H1 (cell line): Measurements from ENCODE around the gene SH3RF3. TPM values are rescaled to one million over a fixed set of nuclear protein-coding genes. Genes with fewer than 3 reads are reported as not detected.

Source experiments
- CTCF ChIA-PET: fragments of 300-600 bp; sonication (Branson Sonifier 250); formaldehyde crosslinking; loops from one replicate; lab custom pipeline; 2021; ENCODE audit not compliant: partially characterized antibody; lab: Charles Lee
- POLR2A ChIA-PET: fragments of 300-600 bp; sonication (Branson Sonifier 250); formaldehyde crosslinking; loops from one replicate; lab custom pipeline; 2021; ENCODE audit warnings: inconsistent platforms; ENCODE audit not compliant: partially characterized antibody; lab: Charles Lee
- DNase-seq, 2 experiments: peaks; one replicate each; pipeline versions ENCODE4 v3.0.0 to v3.0.0-alpha.2; 2010 to 2022; ENCODE audit warnings: low spot score in 2 of 2, low read depth in 1 of 2, mixed read lengths in 1 of 2
- FAIRE-seq: peaks from 2 replicates; lab custom pipeline; 2011; peaks lifted over from hg19 to GRCh38; lab: Jason Lieb, UNC
- H2AFZ ChIP-seq: 2 replicates; pipeline ENCODE4 v1.8.1; 2012; ENCODE audit warnings: low read length, inconsistent platforms
- H2AK5ac ChIP-seq: 2 replicates; pipeline ENCODE4 v1.6.1; 2013; ENCODE audit warnings: low read depth, low read length
- H2BK120ac ChIP-seq: replicated peaks from 2 replicates; pipeline ENCODE3; 2013; ENCODE audit warnings: low read depth, low read length, inconsistent platforms
- H2BK12ac ChIP-seq: 2 replicates; pipeline ENCODE4 v1.6.1; 2013; ENCODE audit warnings: low read depth, low read length
- H2BK15ac ChIP-seq: 2 replicates; pipeline ENCODE4 v1.6.1; 2013; ENCODE audit warnings: low read length
- H2BK20ac ChIP-seq: 2 replicates; pipeline ENCODE4 v1.6.1; 2013; ENCODE audit warnings: low read length
- H2BK5ac ChIP-seq: 2 replicates; pipeline ENCODE4 v1.6.1; 2013; ENCODE audit warnings: low read depth, low read length
- H3K14ac ChIP-seq: 2 replicates; pipeline ENCODE4 v1.6.1; 2013; ENCODE audit warnings: inconsistent platforms; ENCODE audit not compliant: insufficient read length
- H3K18ac ChIP-seq: 2 replicates; pipeline ENCODE4 v1.6.1; 2013; ENCODE audit warnings: low read length; ENCODE audit errors: extremely low read depth
- H3K23ac ChIP-seq: 2 replicates; pipeline ENCODE4 v1.6.1; 2013; ENCODE audit warnings: inconsistent platforms; ENCODE audit not compliant: insufficient read length
- H3K23me2 ChIP-seq: 2 replicates; pipeline ENCODE4 v1.6.1; 2013; ENCODE audit warnings: low read depth, low read length
- H3K27ac ChIP-seq: 2 replicates; pipeline ENCODE4 v1.6.1; 2011; ENCODE audit warnings: low read depth, low read length, inconsistent platforms
- H3K27me3 ChIP-seq, 4 experiments: replicated peaks in 1 of 4; 1 replicate in 1 of 4; 2 replicates in 3 of 4; pipeline versions ENCODE4 v1.6.1 to v1.8.1; 2011 to 2013; ENCODE audit warnings: low read length in 3 of 4, mild to moderate bottlenecking in 3 of 4, inconsistent platforms in 2 of 4, mixed read lengths in 2 of 4, moderate library complexity in 1 of 4; ENCODE audit not compliant: control insufficient read depth in 3 of 4, insufficient read depth in 3 of 4; ENCODE audit errors: extremely low read depth in 1 of 4
- H3K36me3 ChIP-seq, 4 experiments: 2 replicates each; pipeline versions ENCODE4 v1.6.1 to v1.8.1; 2011 to 2013; ENCODE audit warnings: mild to moderate bottlenecking in 4 of 4, low read length in 3 of 4, moderate library complexity in 2 of 4, control low read depth in 1 of 4, inconsistent platforms in 1 of 4; ENCODE audit not compliant: insufficient read depth in 4 of 4, control insufficient read depth in 2 of 4
- H3K4ac ChIP-seq: replicated peaks from 2 replicates; pipeline ENCODE3; 2013; ENCODE audit warnings: low read length, low read depth, mixed read lengths, inconsistent platforms; ENCODE audit not compliant: insufficient read length
- H3K4me1 ChIP-seq, 4 experiments: replicated peaks in 1 of 4; 1 replicate in 1 of 4; 2 replicates in 3 of 4; pipeline versions ENCODE4 v1.6.1 to v1.8.1; 2011 to 2013; ENCODE audit warnings: low read length in 3 of 4, inconsistent platforms in 2 of 4, mixed read lengths in 1 of 4; ENCODE audit not compliant: insufficient read depth in 4 of 4, control insufficient read depth in 3 of 4
- H3K4me2 ChIP-seq, 2 experiments: 2 replicates each; pipeline versions ENCODE4 v1.6.1 to v1.8.1; 2011 to 2013; ENCODE audit warnings: low read depth in 2 of 2, low read length in 2 of 2, control low read depth in 1 of 2, inconsistent platforms in 1 of 2, mild to moderate bottlenecking in 1 of 2; ENCODE audit not compliant: insufficient read depth in 1 of 2
- H3K4me3 ChIP-seq, 4 experiments: fragments of 200-600, 300-600 bp in 1 of 4; sonication (generic), shearing (Covaris generic), sonication (Bioruptor Twin) in 1 of 4; 2 replicates each; pipeline versions ENCODE4 v1.5.1 to v1.8.1; 2011 to 2016; ENCODE audit warnings: low read length in 4 of 4, low read depth in 3 of 4, control low read depth in 2 of 4, inconsistent platforms in 2 of 4, mild to moderate bottlenecking in 2 of 4, mixed read lengths in 1 of 4, moderate library complexity in 1 of 4; ENCODE audit not compliant: insufficient read depth in 2 of 4; ENCODE audit errors: extremely low read depth in 1 of 4
- H3K56ac ChIP-seq: replicated peaks from 2 replicates; pipeline ENCODE3; 2013; ENCODE audit warnings: low read depth, mild to moderate bottlenecking, mixed read lengths, low read length, inconsistent platforms; ENCODE audit not compliant: insufficient read length
- H3K79me1 ChIP-seq: 2 replicates; pipeline ENCODE4 v1.6.1; 2013; ENCODE audit warnings: low read depth, low read length, control low read depth
- H3K79me2 ChIP-seq, 2 experiments: 2 replicates each; pipeline versions ENCODE4 v1.6.1 to v1.8.1; 2012 to 2013; ENCODE audit warnings: low read length in 2 of 2, mild to moderate bottlenecking in 2 of 2, inconsistent platforms in 1 of 2; ENCODE audit not compliant: insufficient read depth in 2 of 2, control insufficient read depth in 1 of 2
- H3K9ac ChIP-seq, 4 experiments: replicated peaks in 1 of 4; 1 replicate in 1 of 4; 2 replicates in 3 of 4; pipeline versions ENCODE4 v1.6.1 to v1.8.1; 2011 to 2013; ENCODE audit warnings: low read depth in 3 of 4, low read length in 3 of 4, control low read depth in 2 of 4, mild to moderate bottlenecking in 2 of 4, moderate library complexity in 2 of 4, inconsistent platforms in 1 of 4; ENCODE audit errors: extremely low read depth in 1 of 4
- H3K9me3 ChIP-seq, 2 experiments: 2 replicates each; pipeline versions ENCODE4 v1.6.1 to v1.8.1; 2012 to 2013; ENCODE audit warnings: mild to moderate bottlenecking in 2 of 2, moderate library complexity in 2 of 2, control low read depth in 1 of 2, inconsistent platforms in 1 of 2, low read depth in 1 of 2, low read length in 1 of 2, mixed read lengths in 1 of 2; ENCODE audit not compliant: insufficient read depth in 2 of 2
- H4K20me1 ChIP-seq, 2 experiments: replicated peaks in 1 of 2; 2 replicates each; pipeline versions ENCODE3 to v1.8.1; 2011 to 2013; ENCODE audit warnings: inconsistent platforms in 2 of 2, low read length in 2 of 2, mild to moderate bottlenecking in 1 of 2; ENCODE audit not compliant: insufficient read depth in 2 of 2, control insufficient read depth in 1 of 2
- H4K5ac ChIP-seq: 2 replicates; pipeline ENCODE4 v1.6.1; 2013; ENCODE audit warnings: low read length, low read depth, mixed read lengths, inconsistent platforms; ENCODE audit not compliant: insufficient read length
- H4K8ac ChIP-seq: 2 replicates; pipeline ENCODE4 v1.8.0; 2013; ENCODE audit warnings: mild to moderate bottlenecking, moderate library complexity, low read length, inconsistent platforms; ENCODE audit not compliant: insufficient read depth; ENCODE audit errors: extremely low read depth
- H4K91ac ChIP-seq: replicated peaks from 2 replicates; pipeline ENCODE3; 2013; ENCODE audit warnings: low read length, mixed read lengths, inconsistent platforms; ENCODE audit not compliant: insufficient read length
- CEBPB ChIP-seq: IDR thresholded peaks from 2 replicates; pipeline ENCODE4 v1.6.1; 2012; ENCODE audit warnings: low read depth, low read length
- CHD2 ChIP-seq: IDR thresholded peaks from 2 replicates; pipeline ENCODE4 v1.6.1; 2012; ENCODE audit warnings: low read length, improper control_type of control experiment
- EGR1 ChIP-seq: IDR thresholded peaks from 2 replicates; pipeline ENCODE4 v1.6.1; 2011; ENCODE audit warnings: low read depth, low read length, borderline replicate concordance
- FOSL1 ChIP-seq: IDR thresholded peaks from 2 replicates; pipeline ENCODE4 v1.6.1; 2011; ENCODE audit warnings: mild to moderate bottlenecking, low read depth, low read length, moderate library complexity; ENCODE audit not compliant: insufficient read depth
- HDAC6 ChIP-seq: IDR thresholded peaks from one replicate; pipeline ENCODE4 v1.7.1; 2012; ENCODE audit warnings: low read depth, mild to moderate bottlenecking, inconsistent platforms, low read length, moderate library complexity
- JUND ChIP-seq: IDR thresholded peaks from 2 replicates; pipeline ENCODE4 v1.6.1; 2011; ENCODE audit warnings: mild to moderate bottlenecking, improper control_type of control experiment, low read length
- POU5F1 ChIP-seq: IDR thresholded peaks from 2 replicates; pipeline ENCODE4 v1.6.1; 2011; ENCODE audit warnings: low read depth, mild to moderate bottlenecking, low read length, moderate library complexity
- SP4 ChIP-seq: IDR thresholded peaks from 2 replicates; pipeline ENCODE4 v1.6.1; 2012; ENCODE audit warnings: low read length, inconsistent platforms
- TAF7 ChIP-seq: optimal IDR thresholded peaks from 2 replicates; pipeline ENCODE3; 2011; ENCODE audit warnings: low read depth, mild to moderate bottlenecking, inconsistent platforms, low read length, moderate library complexity, borderline replicate concordance
- TCF12 ChIP-seq: IDR thresholded peaks from 2 replicates; pipeline ENCODE4 v1.6.1; 2011; ENCODE audit warnings: low read depth, mild to moderate bottlenecking, low read length
- USF2 ChIP-seq: IDR thresholded peaks from 2 replicates; pipeline ENCODE4 v1.6.1; 2011; ENCODE audit warnings: low read length, improper control_type of control experiment
- WGBS, 2 experiments: shearing (Covaris generic) in 1 of 2; methylation state at CpG; one replicate each; pipeline versions ENCODE4 v1.1.6 to v1.1.7; 2013 to 2015; ENCODE audit warnings: low lambda C conversion rate in 2 of 2, mixed read lengths in 2 of 2, inconsistent platforms in 1 of 2, low coverage in 1 of 2, missing lambda C conversion rate in 1 of 2; ENCODE audit not compliant: insufficient replicate concordance in 2 of 2, insufficient coverage in 1 of 2, insufficient read length in 1 of 2; ENCODE audit errors: extremely low coverage in 1 of 2, missing lambda C conversion rate in 1 of 2; 5-methylcytosine and 5-hydroxymethylcytosine counted together
- polyA plus RNA-seq, 7 experiments: library from polyadenylated mRNA; depleted of rRNA in 3 of 7; stranded (reverse) in 5 of 7; unstranded in 2 of 7; fragments of >200 nt in 5 of 7; fragments of 200-250 nt in 2 of 7; gene quantifications; 1 replicate in 5 of 7; 2 replicates in 1 of 7; 4 replicates in 1 of 7; pipeline versions ENCODE4 v1.2.1 to v1.2.3, GENCODE V29; 2011 to 2013; ENCODE audit warnings: missing spikeins in 2 of 7, mixed read lengths in 2 of 7
- total RNA-seq: library from RNA; stranded (reverse); fragmentation: NEBNext Ultra II Directional; extraction: Animal tissue kit (Norgen Biotek cat#: 25700); gene quantifications from 2 replicates; pipeline ENCODE4 v1.2.1, GENCODE V29; 2021
- TF ChIP-seq, protein P1 (sequence below): IDR thresholded peaks from 2 replicates; pipeline ENCODE4 v1.6.1; 2012; ENCODE audit warnings: low read length, inconsistent platforms
- TF ChIP-seq, protein P2 (sequence below): IDR thresholded peaks from 2 replicates; pipeline ENCODE4 v1.6.1; 2012; ENCODE audit warnings: inconsistent platforms

SH3RF3 gene
- total and polyA plus RNA-seq, 2 of the 8 experiments (the other 6 are each of a cell fraction or from before 2014, with no cell fraction given), result 0.11 to 0.65 TPM

- Histone ChIP-seq H2AK5ac (no peak overlapping the region), H3K36me3 (no peaks in the 10 kb centered on the region), H4K8ac (no peak overlapping the region), H3K9me3 (peaks cover 6 to 7% of the 10 kb centered on the region in 2 experiments), H3K27me3 (no peaks in the 10 kb centered on the region), H4K20me1 (no peaks in the 10 kb centered on the region), H3K79me1 (no peaks in the 10 kb centered on the region), H2BK15ac (no peak overlapping the region), H3K4me2 (no peak overlapping the region), H3K56ac (no peak overlapping the region), H3K4me3 (no peak overlapping the region), H4K5ac (no peak overlapping the region), H2BK120ac (no peak overlapping the region), H3K14ac (no peak overlapping the region), H3K27ac (no peak overlapping the region), H3K79me2 (no peaks in the 10 kb centered on the region), H2BK12ac (no peak overlapping the region), H3K9ac (no peak overlapping the region), H3K4me1 (no peaks in the 10 kb centered on the region), H2BK20ac (no peak overlapping the region), H3K4ac (no peak overlapping the region), H2AFZ (no peak overlapping the region), H4K91ac (no peak overlapping the region), H3K23me2 (no peaks in the 10 kb centered on the region), H2BK5ac (no peak overlapping the region), H3K18ac (no peak overlapping the region), H3K23ac (no peak overlapping the region)
- FAIRE-seq (no peak), DNase-seq (no peak)
- 94% methylated on average over 1 of the region's 1 CpG; no CpG with 5 or more reads in 1 of the 2 experiments for WGBS, 2 experiments
- POLR2A ChIA-PET, result no interaction called here
- CTCF ChIA-PET, result interaction anchor here (1.0 to 1.4 kb wide), 2 partner anchors 72 to 276 kb away, joined by 3 read pairs; no protein-coding TSS in a partner anchor
- TF ChIP-seq USF2 (no peak), TCF12 (no peak), SP4 (no peak), TAF7 (no peak), JUND (no peak), CHD2 (no peak), POU5F1 (no peak), EGR1 (no peak), HDAC6 (no peak), FOSL1 (no peak), CEBPB (no peak)
- TF ChIP-seq, protein P1, sequence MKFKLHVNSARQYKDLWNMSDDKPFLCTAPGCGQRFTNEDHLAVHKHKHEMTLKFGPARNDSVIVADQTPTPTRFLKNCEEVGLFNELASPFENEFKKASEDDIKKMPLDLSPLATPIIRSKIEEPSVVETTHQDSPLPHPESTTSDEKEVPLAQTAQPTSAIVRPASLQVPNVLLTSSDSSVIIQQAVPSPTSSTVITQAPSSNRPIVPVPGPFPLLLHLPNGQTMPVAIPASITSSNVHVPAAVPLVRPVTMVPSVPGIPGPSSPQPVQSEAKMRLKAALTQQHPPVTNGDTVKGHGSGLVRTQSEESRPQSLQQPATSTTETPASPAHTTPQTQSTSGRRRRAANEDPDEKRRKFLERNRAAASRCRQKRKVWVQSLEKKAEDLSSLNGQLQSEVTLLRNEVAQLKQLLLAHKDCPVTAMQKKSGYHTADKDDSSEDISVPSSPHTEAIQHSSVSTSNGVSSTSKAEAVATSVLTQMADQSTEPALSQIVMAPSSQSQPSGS, result no peak
- TF ChIP-seq, protein P2, sequence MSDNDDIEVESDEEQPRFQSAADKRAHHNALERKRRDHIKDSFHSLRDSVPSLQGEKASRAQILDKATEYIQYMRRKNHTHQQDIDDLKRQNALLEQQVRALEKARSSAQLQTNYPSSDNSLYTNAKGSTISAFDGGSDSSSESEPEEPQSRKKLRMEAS, result no peak
Observed at GRCh38 chr2:109438146-109438545, 309.1 kb downstream of the SH3RF3 start.
